ENCODE data around the gene CHST2.
"Not testable (repeated sequence)": the region's sequence is repeated elsewhere in the genome, so short reads cannot be mapped to it uniquely, and the experiment has no call there.

Gene CHST2

GRCh38 chr3:143152043-143152442 is 32.5 kb downstream of the CHST2 start:
- Histone ChIP-seq H3K27ac (ENCODE audit: low read depth, low read length) (no peak overlapping the region), H3K9ac (ENCODE audit: low read depth, low read length) (no peak overlapping the region), H3K27me3 (ENCODE audit: control insufficient read depth, insufficient read depth, low read length) (no peaks in the 10 kb centered on the region), H3K4me3 (ENCODE audit: low read depth, low read length) (no peak overlapping the region), H3K4me1 (ENCODE audit: control insufficient read depth, insufficient read depth, low read length) (no peaks in the 10 kb centered on the region), H3K9me3 (ENCODE audit: control insufficient read depth, insufficient read depth, low read length) (no peaks in the 10 kb centered on the region), H3K36me3 (ENCODE audit: control insufficient read depth, insufficient read depth, low read length) (no peaks in the 10 kb centered on the region)

GRCh38 chr3:143155756-143156155 is 36.2 kb downstream of the CHST2 start:
- Histone ChIP-seq H3K36me3 (ENCODE audit: control insufficient read depth, insufficient read depth, low read length) (no peaks in the 10 kb centered on the region), H3K4me3 (ENCODE audit: low read depth, low read length) (no peak overlapping the region), H3K9me3 (ENCODE audit: control insufficient read depth, insufficient read depth, low read length) (no peaks in the 10 kb centered on the region), H3K4me1 (ENCODE audit: control insufficient read depth, insufficient read depth, low read length) (no peaks in the 10 kb centered on the region), H3K27me3 (ENCODE audit: control insufficient read depth, insufficient read depth, low read length) (no peaks in the 10 kb centered on the region), H3K27ac (ENCODE audit: low read depth, low read length) (no peak overlapping the region), H3K9ac (ENCODE audit: low read depth, low read length) (no peak overlapping the region)

GRCh38 chr3:143158014-143158988 is 38.7 kb downstream of the CHST2 start:
- no peaks in the 10 kb centered on the region for H3K27me3 ChIP-seq (ENCODE audit: control insufficient read depth, insufficient read depth, low read length)
- H3K9me3 ChIP-seq (ENCODE audit: control insufficient read depth, insufficient read depth, low read length): no peaks in the 10 kb centered on the region
- H3K9ac ChIP-seq (ENCODE audit: low read depth, low read length): no peak overlapping the region
- no peaks in the 10 kb centered on the region for H3K4me1 ChIP-seq (ENCODE audit: control insufficient read depth, insufficient read depth, low read length)
- no peaks in the 10 kb centered on the region for H3K36me3 ChIP-seq (ENCODE audit: control insufficient read depth, insufficient read depth, low read length)
- H3K4me3 ChIP-seq (ENCODE audit: low read depth, low read length): no peak overlapping the region
- no peak overlapping the region for H3K27ac ChIP-seq (ENCODE audit: low read depth, low read length)

GRCh38 chr3:143160437-143160836 is 40.9 kb downstream of the CHST2 start:
- Histone ChIP-seq H3K36me3 (ENCODE audit: control insufficient read depth, insufficient read depth, low read length) (no peaks in the 10 kb centered on the region), H3K4me1 (ENCODE audit: control insufficient read depth, insufficient read depth, low read length) (peaks cover 6% of the 10 kb centered on the region; the same call in 1 of the 2 replicates), H3K9ac (ENCODE audit: low read depth, low read length) (no peak overlapping the region), H3K9me3 (ENCODE audit: control insufficient read depth, insufficient read depth, low read length) (no peaks in the 10 kb centered on the region), H3K27me3 (ENCODE audit: control insufficient read depth, insufficient read depth, low read length) (no peaks in the 10 kb centered on the region), H3K27ac (ENCODE audit: low read depth, low read length) (no peak overlapping the region), H3K4me3 (ENCODE audit: low read depth, low read length) (no peak overlapping the region)

GRCh38 chr3:143163562-143164100 is 44.1 kb downstream of the CHST2 start:
- Histone ChIP-seq H3K36me3 (ENCODE audit: control insufficient read depth, insufficient read depth, low read length) (no peaks in the 10 kb centered on the region), H3K9ac (ENCODE audit: low read depth, low read length) (no peak overlapping the region), H3K27me3 (ENCODE audit: control insufficient read depth, insufficient read depth, low read length) (no peaks in the 10 kb centered on the region), H3K27ac (ENCODE audit: low read depth, low read length) (no peak overlapping the region), H3K4me1 (ENCODE audit: control insufficient read depth, insufficient read depth, low read length) (peaks cover 8% of the 10 kb centered on the region; the same call in 1 of the 2 replicates), H3K9me3 (ENCODE audit: control insufficient read depth, insufficient read depth, low read length) (no peaks in the 10 kb centered on the region), H3K4me3 (ENCODE audit: low read depth, low read length) (no peak overlapping the region)

GRCh38 chr3:143165211-143165610 is 45.6 kb downstream of the CHST2 start:
- no peaks in the 10 kb centered on the region for H3K36me3 ChIP-seq (ENCODE audit: control insufficient read depth, insufficient read depth, low read length)
- H3K27ac ChIP-seq (ENCODE audit: low read depth, low read length): no peak overlapping the region
- no peaks in the 10 kb centered on the region for H3K27me3 ChIP-seq (ENCODE audit: control insufficient read depth, insufficient read depth, low read length)
- no peaks in the 10 kb centered on the region for H3K9me3 ChIP-seq (ENCODE audit: control insufficient read depth, insufficient read depth, low read length)
- H3K9ac ChIP-seq (ENCODE audit: low read depth, low read length): no peak overlapping the region
- H3K4me1 ChIP-seq (ENCODE audit: control insufficient read depth, insufficient read depth, low read length): peaks cover 8% of the 10 kb centered on the region; the same call in 1 of the 2 replicates
- H3K4me3 ChIP-seq (ENCODE audit: low read depth, low read length): no peak overlapping the region

GRCh38 chr3:143165612-143166285 is 46.2 kb downstream of the CHST2 start:
- not testable (repeated sequence) for H3K9ac ChIP-seq (ENCODE audit: low read depth, low read length); H3K27ac ChIP-seq (ENCODE audit: low read depth, low read length); H3K27me3 ChIP-seq (ENCODE audit: control insufficient read depth, insufficient read depth, low read length); H3K4me3 ChIP-seq (ENCODE audit: low read depth, low read length); H3K9me3 ChIP-seq (ENCODE audit: control insufficient read depth, insufficient read depth, low read length); H3K4me1 ChIP-seq (ENCODE audit: control insufficient read depth, insufficient read depth, low read length); H3K36me3 ChIP-seq (ENCODE audit: control insufficient read depth, insufficient read depth, low read length)

GRCh38 chr3:143166376-143166775 is 46.8 kb downstream of the CHST2 start:
- H3K4me1 ChIP-seq (ENCODE audit: control insufficient read depth, insufficient read depth, low read length): peaks cover 8% of the 10 kb centered on the region; the same call in 1 of the 2 replicates
- H3K27ac ChIP-seq (ENCODE audit: low read depth, low read length): no peak overlapping the region
- H3K9me3 ChIP-seq (ENCODE audit: control insufficient read depth, insufficient read depth, low read length): no peaks in the 10 kb centered on the region
- no peaks in the 10 kb centered on the region for H3K27me3 ChIP-seq (ENCODE audit: control insufficient read depth, insufficient read depth, low read length)
- no peak overlapping the region for H3K4me3 ChIP-seq (ENCODE audit: low read depth, low read length)
- H3K36me3 ChIP-seq (ENCODE audit: control insufficient read depth, insufficient read depth, low read length): no peaks in the 10 kb centered on the region
- H3K9ac ChIP-seq (ENCODE audit: low read depth, low read length): no peak overlapping the region

- Histone ChIP-seq H3K4me1 (ENCODE audit: control insufficient read depth, insufficient read depth, low read length) (peaks cover 8% of the 10 kb centered on the region; the same call in 1 of the 2 replicates), H3K9ac (ENCODE audit: low read depth, low read length) (no peak overlapping the region), H3K36me3 (ENCODE audit: control insufficient read depth, insufficient read depth, low read length) (no peaks in the 10 kb centered on the region), H3K27me3 (ENCODE audit: control insufficient read depth, insufficient read depth, low read length) (no peaks in the 10 kb centered on the region), H3K4me3 (ENCODE audit: low read depth, low read length) (no peak overlapping the region), H3K27ac (ENCODE audit: low read depth, low read length) (no peak overlapping the region), H3K9me3 (ENCODE audit: control insufficient read depth, insufficient read depth, low read length) (peaks cover 5% of the 10 kb centered on the region; the same call in 1 of the 2 replicates)
These were observed 48.6 kb downstream of the CHST2 start for GRCh38 chr3:143167969-143168854.

GRCh38 chr3:143168855-143169192 is 49.3 kb downstream of the CHST2 start:
- H3K36me3 ChIP-seq (ENCODE audit: control insufficient read depth, insufficient read depth, low read length): no peaks in the 10 kb centered on the region
- H3K27me3 ChIP-seq (ENCODE audit: control insufficient read depth, insufficient read depth, low read length): no peaks in the 10 kb centered on the region
- H3K4me1 ChIP-seq (ENCODE audit: control insufficient read depth, insufficient read depth, low read length): peaks cover 8% of the 10 kb centered on the region; the same call in 1 of the 2 replicates
- no peak overlapping the region for H3K27ac ChIP-seq (ENCODE audit: low read depth, low read length)
- H3K9ac ChIP-seq (ENCODE audit: low read depth, low read length): no peak overlapping the region
- H3K4me3 ChIP-seq (ENCODE audit: low read depth, low read length): no peak overlapping the region
- H3K9me3 ChIP-seq (ENCODE audit: control insufficient read depth, insufficient read depth, low read length): peaks cover 6% of the 10 kb centered on the region; the same call in 1 of the 2 replicates

All from HUES48 (cell line).